ENCODE results near the gene RAB8A. TPM values are rescaled to one million over a fixed set of nuclear protein-coding genes. Genes with fewer than 3 reads are reported as not detected.

RAB8A gene
- total and polyA plus RNA-seq, 9 of the 15 experiments (the other 6 are each of a cell fraction or from before 2014, with no cell fraction given): 11.2 to 102 (median 53.2) TPM

GRCh38 chr19:16127776-16128371, 16.2 kb downstream of the RAB8A start:
- TF ChIP-seq OTX1 (CRISPR knock-in tag; IDR thresholded peaks at IDR 0.05): no peak
- TF ChIP-seq SRSF9 (IDR thresholded peaks at IDR 0.05; ENCODE audit: borderline replicate concordance, low read depth, low read length): no peak
- peak; percentile 54 for TF ChIP-seq POLR2G (IDR thresholded peaks at IDR 0.05; ENCODE audit: low read depth, low read length)
- no peak for TF ChIP-seq NFIX (CRISPR knock-in tag; IDR thresholded peaks at IDR 0.05; ENCODE audit: low read depth)
- no peak for TF ChIP-seq FOXO4 (CRISPR knock-in tag; IDR thresholded peaks at IDR 0.05)
- Histone ChIP-seq H3K27me3 (ENCODE audit: control insufficient read depth in 2 of 2, insufficient read depth in 2 of 2, low read length in 2 of 2) (no peaks in the 10 kb centered on the region), H2AFZ (ENCODE audit: low read depth, low read length) (no peak overlapping the region), H3K9me1 (ENCODE audit: control insufficient read depth, insufficient read depth, low read length) (no peaks in the 10 kb centered on the region), H3K4me2 (ENCODE audit: insufficient read depth, low read length) (no peak overlapping the region), H3K4me3 (no peak overlapping the region), H3K9me3 (replicated peaks; ENCODE audit: control insufficient read depth, insufficient read depth, low read depth, low read length) (no peaks in the 10 kb centered on the region), H4K20me1 (replicated peaks; ENCODE audit: control insufficient read depth, insufficient read depth, low read length) (0 out of 2 replicates have a peak, but pooled peaks cover 3% of the 10 kb centered on the region), H3K79me2 (ENCODE audit: control insufficient read depth, insufficient read depth, low read length) (no peaks in the 10 kb centered on the region), H3K9ac (ENCODE audit: insufficient read depth in 1 of 2, low read depth in 2 of 2, low read length in 2 of 2) (no peak overlapping the region; a peak in 1 of 4 replicates), H3K36me3 (ENCODE audit: control insufficient read depth, insufficient read depth, low read length) (peaks cover 83% of the 10 kb centered on the region; the same call in 2 of the 3 replicates), H3K27ac (ENCODE audit: extremely low read depth, low read depth, low read length) (no peak overlapping the region), H3K4me1 (replicated peaks in 1 of 2; ENCODE audit: control insufficient read depth in 2 of 2, insufficient read depth in 2 of 2, low read length in 2 of 2) (peaks cover 0 to 13% of the 10 kb centered on the region in 2 experiments; a peak in 2 of 5 replicates)
- ATAC-seq (no peak), DNase-seq (ENCODE audit: extremely low read depth in 1 of 4, low spot score in 3 of 4) (no peak), FAIRE-seq (no peak)
- CTCF ChIA-PET (ENCODE audit: low intra/inter-chr PET ratio): no interaction called here
- intact Hi-C loops (cut with micrococcal nuclease): no loop called here
- WGBS (ENCODE audit: insufficient coverage, low coverage, missing lambda C conversion rate): 95% methylated on average over 20 of the region's 21 CpGs
- in situ Hi-C loops (cut with MboI): no loop called here
- no TSS peak for BruUV-seq (replicated peaks)
- POLR2A ChIA-PET: interaction anchor here (0.6 to 1.4 kb wide), 3 partner anchors 11 to 642 kb away, joined by 3 to 5 read pairs (median 5); partner anchors contain the start of gene HSH2D
